ENCODE results near the gene NEUROD2. TPM values are rescaled to one million over a fixed set of nuclear protein-coding genes. Genes with fewer than 3 reads are reported as not detected.

Gene NEUROD2
- total RNA-seq, 6 experiments from 2014 or later: not detected

DNA sequence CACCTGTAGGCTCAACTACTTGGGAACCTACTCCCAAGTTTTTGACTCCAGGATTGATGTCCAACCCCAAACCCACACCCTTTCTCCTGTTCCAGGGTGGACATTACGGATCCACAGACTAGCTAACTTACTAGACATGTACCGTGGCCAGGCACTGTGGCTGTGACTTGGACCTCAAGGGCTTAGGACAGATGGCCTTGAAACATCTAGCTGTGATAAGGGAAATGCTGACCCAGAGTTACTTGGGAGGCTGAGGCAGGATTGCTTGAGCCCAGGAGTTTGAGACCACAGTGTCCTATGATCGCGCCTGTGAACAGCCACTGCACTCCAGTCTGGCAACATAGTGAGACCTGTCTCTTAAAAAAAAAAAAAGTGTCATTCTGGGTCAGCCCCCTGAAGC, 33.4 kb upstream of the NEUROD2 start:
- no peak for DNase-seq
- TF ChIP-seq POLR2A (IDR thresholded peaks at IDR 0.05): no peak
- TF ChIP-seq, protein P1, sequence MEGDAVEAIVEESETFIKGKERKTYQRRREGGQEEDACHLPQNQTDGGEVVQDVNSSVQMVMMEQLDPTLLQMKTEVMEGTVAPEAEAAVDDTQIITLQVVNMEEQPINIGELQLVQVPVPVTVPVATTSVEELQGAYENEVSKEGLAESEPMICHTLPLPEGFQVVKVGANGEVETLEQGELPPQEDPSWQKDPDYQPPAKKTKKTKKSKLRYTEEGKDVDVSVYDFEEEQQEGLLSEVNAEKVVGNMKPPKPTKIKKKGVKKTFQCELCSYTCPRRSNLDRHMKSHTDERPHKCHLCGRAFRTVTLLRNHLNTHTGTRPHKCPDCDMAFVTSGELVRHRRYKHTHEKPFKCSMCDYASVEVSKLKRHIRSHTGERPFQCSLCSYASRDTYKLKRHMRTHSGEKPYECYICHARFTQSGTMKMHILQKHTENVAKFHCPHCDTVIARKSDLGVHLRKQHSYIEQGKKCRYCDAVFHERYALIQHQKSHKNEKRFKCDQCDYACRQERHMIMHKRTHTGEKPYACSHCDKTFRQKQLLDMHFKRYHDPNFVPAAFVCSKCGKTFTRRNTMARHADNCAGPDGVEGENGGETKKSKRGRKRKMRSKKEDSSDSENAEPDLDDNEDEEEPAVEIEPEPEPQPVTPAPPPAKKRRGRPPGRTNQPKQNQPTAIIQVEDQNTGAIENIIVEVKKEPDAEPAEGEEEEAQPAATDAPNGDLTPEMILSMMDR (IDR thresholded peaks at IDR 0.05): no peak
- no peaks in the 10 kb centered on the region for H3K9me3 ChIP-seq
- intact Hi-C loops (cut with DNase I): no loop called here
- no peaks in the 10 kb centered on the region for H3K27me3 ChIP-seq
- H3K4me3 ChIP-seq: no peak overlapping the region
- H3K4me1 ChIP-seq: peaks cover 0 to 16% (median 7%) of the 10 kb centered on the region in 4 donors
- no peak overlapping the region for H3K27ac ChIP-seq
- WGBS (ENCODE audit: insufficient coverage, low coverage, low lambda C conversion rate, missing lambda C conversion rate): 100% methylated on average over 3 of the region's 4 CpGs
- H3K36me3 ChIP-seq: no peaks in the 10 kb centered on the region
- no peak for ATAC-seq

DNA sequence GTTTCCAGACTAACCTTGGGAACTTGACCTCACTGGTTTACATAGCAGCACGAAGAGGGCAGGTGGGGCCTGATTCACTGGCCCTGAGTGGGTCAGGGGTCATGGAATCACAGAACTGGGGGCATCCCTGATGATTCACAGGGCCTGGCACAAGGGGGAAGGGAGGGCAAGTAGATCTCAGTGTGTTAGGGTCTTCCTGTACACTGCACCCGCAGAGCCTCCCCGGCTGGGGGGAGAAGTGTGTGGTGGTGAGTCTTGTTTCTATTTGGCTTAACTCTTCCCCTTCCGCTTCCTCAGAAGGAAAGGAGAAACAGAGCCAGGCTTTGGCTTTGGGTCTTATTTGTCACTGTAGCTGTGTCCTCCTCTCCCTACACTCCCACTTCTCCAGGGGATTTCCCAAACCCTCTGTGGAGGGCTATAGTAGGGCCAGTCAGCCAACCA, 32.9 kb upstream of the NEUROD2 start:
- WGBS (ENCODE audit: insufficient coverage, low coverage, low lambda C conversion rate, missing lambda C conversion rate): 53% methylated on average over 3 of the region's 4 CpGs
- Histone ChIP-seq H3K9me3 (no peaks in the 10 kb centered on the region), H3K36me3 (no peaks in the 10 kb centered on the region), H3K4me1 (peaks cover 0 to 17% (median 7%) of the 10 kb centered on the region in 4 donors), H3K27ac (no peak overlapping the region), H3K27me3 (no peaks in the 10 kb centered on the region), H3K4me3 (no peak overlapping the region)
- intact Hi-C loops (cut with DNase I): no loop called here
- no peak for DNase-seq
- no peak for ATAC-seq
- TF ChIP-seq, protein P1 (IDR thresholded peaks at IDR 0.05): no peak
- TF ChIP-seq POLR2A (IDR thresholded peaks at IDR 0.05): no peak

DNA sequence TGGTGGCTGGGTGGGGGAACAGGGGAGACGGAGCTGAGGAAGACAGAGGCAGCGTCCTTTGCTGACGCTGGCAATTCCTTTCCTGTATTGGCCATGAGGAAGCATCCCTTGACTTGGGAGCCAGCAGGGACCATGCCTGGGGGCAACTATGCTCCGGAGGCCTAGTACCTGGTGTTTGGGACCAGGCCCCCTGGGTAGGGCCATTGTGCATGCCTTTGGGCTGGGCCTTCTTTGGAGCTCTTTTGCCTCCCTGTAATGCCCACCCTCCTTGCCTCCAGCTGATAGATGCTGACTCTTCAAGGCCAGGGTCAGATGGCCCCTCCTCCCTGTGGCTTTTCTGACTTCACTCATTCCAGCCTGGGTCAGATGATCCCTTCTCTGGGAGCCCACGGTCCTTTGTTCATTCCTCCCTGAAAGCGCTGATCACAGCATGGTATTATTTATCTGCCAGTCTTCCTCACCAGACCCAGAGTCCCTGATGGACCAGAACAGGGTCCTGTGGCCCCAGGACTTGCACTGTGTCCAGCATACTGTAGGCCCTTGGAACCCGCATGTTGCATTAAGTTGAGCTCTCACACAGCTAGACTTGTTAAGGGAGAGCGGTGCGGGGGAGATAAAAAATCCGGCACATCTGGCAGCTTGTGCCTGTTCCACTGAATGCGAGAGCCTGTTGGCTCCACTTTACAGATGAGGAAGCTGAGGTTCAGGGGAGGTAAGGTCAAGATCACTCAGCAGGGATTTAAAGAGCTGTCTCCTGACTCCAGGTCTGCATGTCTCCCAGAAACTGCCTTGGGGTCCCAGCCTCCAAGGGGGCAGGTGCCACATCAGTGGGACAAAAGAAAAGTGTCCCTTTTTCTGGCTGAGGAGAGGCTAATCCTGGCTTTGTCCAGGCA, 32.1 kb upstream of the NEUROD2 start:
- Histone ChIP-seq H3K36me3 (no peaks in the 10 kb centered on the region), H3K27ac (no peak overlapping the region), H3K4me3 (no peak overlapping the region), H3K27me3 (no peaks in the 10 kb centered on the region), H3K4me1 (peaks cover 0 to 17% (median 7%) of the 10 kb centered on the region in 4 donors), H3K9me3 (no peaks in the 10 kb centered on the region)
- no peak for ATAC-seq
- intact Hi-C loops (cut with DNase I): loop anchor here in 1 of 2 donors (10.0 kb wide), 1 partner anchor 105 kb away; no protein-coding TSS in a partner anchor
- TF ChIP-seq, protein P1 (IDR thresholded peaks at IDR 0.05): no peak
- TF ChIP-seq POLR2A (IDR thresholded peaks at IDR 0.05): no peak
- DNase-seq: no peak
- 76% methylated on average over 4 of the region's 11 CpGs for WGBS (ENCODE audit: insufficient coverage, low coverage, low lambda C conversion rate, missing lambda C conversion rate)

DNA sequence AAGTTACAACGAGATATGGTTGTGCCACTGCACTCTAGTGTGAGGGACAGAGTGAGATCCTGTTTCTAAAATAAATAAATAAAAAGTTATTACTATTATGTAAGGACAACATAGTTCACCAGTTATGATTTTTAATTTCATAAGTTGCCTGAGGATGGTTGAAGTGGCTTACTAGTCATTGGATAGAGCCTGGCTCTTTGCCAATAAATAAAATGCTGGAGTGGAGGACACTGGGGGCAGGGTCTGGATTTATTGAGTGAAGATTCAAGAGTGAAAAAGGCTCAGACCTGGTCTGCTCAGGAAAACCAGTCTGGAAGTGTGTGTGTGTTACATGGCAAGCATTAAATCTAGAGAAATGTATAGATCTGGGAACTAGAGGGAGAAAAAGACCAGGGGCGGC, 31.3 kb upstream of the NEUROD2 start:
- H3K4me1 ChIP-seq: peaks cover 0 to 17% (median 7%) of the 10 kb centered on the region in 4 donors
- ATAC-seq: no peak

More for the DNA sequence above, 31.3 kb upstream of the NEUROD2 start:
- DNase-seq: no peak
- H3K36me3 ChIP-seq: no peaks in the 10 kb centered on the region
- H3K4me3 ChIP-seq: no peak overlapping the region
- 83% methylated on average over 2 of the region's 2 CpGs for WGBS (ENCODE audit: insufficient coverage, low coverage, low lambda C conversion rate, missing lambda C conversion rate)
- H3K27ac ChIP-seq: no peak overlapping the region
- no peak for TF ChIP-seq POLR2A (IDR thresholded peaks at IDR 0.05)
- TF ChIP-seq, protein P1 (IDR thresholded peaks at IDR 0.05): no peak
- H3K9me3 ChIP-seq: no peaks in the 10 kb centered on the region
- no peaks in the 10 kb centered on the region for H3K27me3 ChIP-seq
- intact Hi-C loops (cut with DNase I): loop anchor here in 1 of 2 donors (10.0 kb wide), 1 partner anchor 106 kb away; no protein-coding TSS in a partner anchor
